Activated T-helper 2 cell treated with anti-CD3 and anti-CD28 coated beads, Interferon-gamma antibody, Interleukin-2, Interleukin-4, amounts not matched to agents 10 μg/mL and 5 μg/mL and 100 μg/mL, durations not matched to agents 14 hours and 24 hours and 36 hours (primary cell): ENCODE measurements around the gene HEXB. TPM values are rescaled to one million over a fixed set of nuclear protein-coding genes. Genes with fewer than 3 reads are reported as not detected.
"Not testable (repeated sequence)": the region's sequence is repeated elsewhere in the genome, so short reads cannot be mapped to it uniquely, and the experiment has no call there.

Experiments
- DNase-seq: peaks from one replicate; pipeline ENCODE4 v3.0.0; 2021; ENCODE audit warnings: low spot score
- H3K27ac Mint-ChIP-seq: one replicate; pipeline ENCODE4 v1.8.0; 2021; ENCODE audit warnings: mixed read lengths
- H3K27me3 Mint-ChIP-seq: one replicate; pipeline ENCODE4 v1.8.0; 2021; ENCODE audit warnings: low read depth, mixed read lengths
- H3K36me3 Mint-ChIP-seq: one replicate; pipeline ENCODE4 v1.8.0; 2021; ENCODE audit warnings: low read depth, mixed read lengths
- H3K4me1 Mint-ChIP-seq: one replicate; pipeline ENCODE4 v1.8.0; 2021; ENCODE audit warnings: low read depth, mixed read lengths
- H3K4me3 Mint-ChIP-seq: one replicate; pipeline ENCODE4 v1.8.0; 2021; ENCODE audit warnings: low read depth, mild to moderate bottlenecking, moderate library complexity, mixed read lengths
- H3K9me3 Mint-ChIP-seq: one replicate; pipeline ENCODE4 v1.8.0; 2021; ENCODE audit warnings: mixed read lengths
- intact Hi-C: fragments of 100-400 bp; cut with micrococcal nuclease; formaldehyde crosslinking; loops from one replicate; pipeline ENCODE4 v1.15.1; 2023
- total RNA-seq: library from RNA; stranded (reverse); gene quantifications from 2 replicates; pipeline ENCODE4 v1.2.3, GENCODE V29; 2022

The HEXB gene
- total RNA-seq, 1 donor from 2014 or later, result 56.6 TPM

DNA sequence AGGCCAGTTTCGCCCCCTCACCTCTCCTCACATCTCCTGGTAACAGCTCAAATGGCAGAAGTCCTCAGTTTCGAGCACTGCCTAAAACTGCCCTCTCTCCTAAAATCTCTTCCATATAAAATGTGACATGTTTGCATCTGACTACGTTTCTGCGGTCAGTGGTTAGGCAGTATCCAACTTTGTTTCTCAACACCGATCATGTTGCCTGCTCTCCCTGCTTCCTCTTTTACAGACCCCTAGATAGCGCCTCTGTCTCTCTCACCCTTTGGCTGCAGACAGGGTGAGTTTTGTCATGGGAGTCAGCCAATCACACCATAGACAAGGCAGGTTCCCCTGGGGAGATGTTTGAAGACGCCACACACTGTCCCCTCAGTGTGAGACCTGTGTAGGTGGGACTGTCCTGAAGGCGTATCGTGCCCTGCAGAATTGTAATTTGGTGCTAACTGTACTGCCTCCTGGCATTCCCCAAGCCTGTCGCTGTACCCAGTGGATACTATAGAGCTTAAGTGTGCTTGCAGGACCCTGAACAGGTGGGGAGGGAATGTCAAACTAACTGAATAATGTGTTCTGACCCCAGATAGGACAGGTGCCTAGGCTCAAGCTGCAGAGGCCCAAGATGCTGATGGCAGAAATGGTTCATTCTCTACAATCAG, 1.1 kb downstream of the HEXB start:
- Mint-ChIP-seq H3K4me1 (peaks cover 17% of the 10 kb centered on the region), H3K27me3 (peaks cover 9% of the 10 kb centered on the region), H3K36me3 (peaks cover 30% of the 10 kb centered on the region), H3K27ac (peak overlapping the region; percentile 23), H3K9me3 (no peaks in the 10 kb centered on the region), H3K4me3 (peak overlapping the region; percentile 81)
- intact Hi-C loops, result loop anchor here (2.0 to 10.0 kb wide), 2 partner anchors 81 to 369 kb away; partner anchors contain the start of genes GCNT4, GFM2 and NSA2
- no peak for DNase-seq

DNA sequence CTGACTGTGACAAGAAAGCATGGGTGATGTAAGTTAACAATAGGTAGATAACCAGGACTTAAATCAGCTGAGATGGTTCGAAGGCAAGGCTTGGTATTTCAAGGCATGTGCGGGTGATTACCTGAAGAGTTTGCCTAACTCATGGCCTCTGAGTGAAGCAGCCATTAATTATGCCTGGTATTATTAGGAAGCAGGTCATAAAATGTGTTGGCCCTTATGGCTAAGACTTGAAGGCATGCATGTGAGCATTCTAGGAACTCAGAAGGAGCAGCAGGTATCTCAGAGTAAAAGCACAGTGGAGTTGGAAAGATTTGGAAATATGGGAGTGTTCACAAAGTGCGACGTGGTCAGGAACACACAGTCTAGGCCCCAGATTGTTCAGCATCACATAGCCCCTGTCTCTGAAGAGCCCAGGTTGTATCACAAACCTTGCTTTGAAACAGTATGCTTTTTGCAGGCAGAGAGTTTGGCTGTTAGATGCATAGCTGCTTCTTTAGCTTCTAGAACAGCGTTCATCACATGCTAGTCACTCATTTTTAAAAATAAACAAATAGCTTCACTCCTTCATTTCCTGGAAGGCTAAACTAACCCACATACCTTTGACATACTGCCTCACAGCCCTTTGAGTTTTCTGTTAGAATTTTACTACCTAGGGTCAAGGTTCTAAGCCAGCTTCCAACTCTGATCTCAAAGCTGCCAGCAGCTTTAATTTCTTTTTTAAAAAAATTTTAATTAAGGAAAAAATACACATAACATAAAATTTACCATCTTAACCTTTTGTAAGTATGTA, 2.1 kb downstream of the HEXB start:
- no peak overlapping the region for H3K27ac Mint-ChIP-seq
- peaks cover 30% of the 10 kb centered on the region for H3K36me3 Mint-ChIP-seq
- no peak overlapping the region for H3K4me3 Mint-ChIP-seq
- peaks cover 17% of the 10 kb centered on the region for H3K4me1 Mint-ChIP-seq
- H3K27me3 Mint-ChIP-seq, result peaks cover 9% of the 10 kb centered on the region
- no peaks in the 10 kb centered on the region for H3K9me3 Mint-ChIP-seq
- intact Hi-C loops, result loop anchor here (10.0 kb wide), 1 partner anchor 368 kb away; the partner anchor contains the start of gene GCNT4
- DNase-seq, result no peak

- Mint-ChIP-seq H3K27me3 (no peaks in the 10 kb centered on the region), H3K36me3 (peaks cover 47% of the 10 kb centered on the region), H3K4me3 (no peak overlapping the region), H3K9me3 (no peaks in the 10 kb centered on the region), H3K27ac (no peak overlapping the region), H3K4me1 (no peaks in the 10 kb centered on the region)
- no peak for DNase-seq
- intact Hi-C loops, result no loop called here
Measured at GRCh38 chr5:74693191-74693590, 8.2 kb downstream of the HEXB start.

DNA sequence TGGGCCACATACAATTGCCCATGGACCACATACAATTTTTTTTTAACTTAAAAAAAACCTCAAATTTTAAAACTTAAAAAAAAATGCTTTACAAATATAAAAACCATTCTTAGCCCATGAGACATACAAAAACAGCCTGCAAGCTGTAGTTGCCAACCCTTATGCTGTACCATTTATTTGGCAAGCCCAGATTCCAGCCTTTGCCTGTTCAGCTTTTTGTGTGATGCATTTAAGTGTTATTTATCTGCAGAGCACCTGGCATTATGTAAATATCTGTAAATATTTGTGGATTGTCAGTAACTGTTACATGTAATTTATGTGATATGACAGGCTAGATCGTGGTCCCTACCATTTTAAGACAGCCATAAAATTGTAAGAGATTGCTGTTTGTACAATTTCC, 32.6 kb downstream of the HEXB start:
- Mint-ChIP-seq H3K9me3 (no peaks in the 10 kb centered on the region), H3K27ac (no peak overlapping the region), H3K4me3 (no peak overlapping the region), H3K4me1 (no peaks in the 10 kb centered on the region), H3K27me3 (no peaks in the 10 kb centered on the region), H3K36me3 (peaks cover 55% of the 10 kb centered on the region)
- DNase-seq, result no peak
- intact Hi-C loops, result no loop called here

DNA sequence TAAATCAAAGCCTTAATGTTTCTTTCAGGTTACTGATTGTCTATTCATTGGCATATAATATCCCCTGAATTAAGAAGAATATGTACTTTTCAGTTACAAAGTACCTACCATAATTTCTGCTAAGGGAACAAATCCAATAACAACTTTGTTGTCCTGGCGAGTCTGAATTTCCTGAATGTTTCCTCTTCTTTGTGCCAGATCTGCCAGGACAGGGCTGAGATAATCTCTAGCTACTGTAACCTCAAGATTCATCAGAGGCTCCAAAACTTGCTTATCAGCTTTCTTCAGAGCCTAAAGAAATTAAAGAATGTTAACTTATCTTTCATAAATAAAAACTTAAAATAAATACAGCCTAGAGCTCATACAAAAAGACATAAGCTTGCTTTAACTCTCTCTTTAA, 37.2 kb downstream of the HEXB start:
- Mint-ChIP-seq H3K27me3 (no peaks in the 10 kb centered on the region), H3K36me3 (peaks cover 60% of the 10 kb centered on the region), H3K4me3 (no peak overlapping the region), H3K27ac (no peak overlapping the region), H3K9me3 (no peaks in the 10 kb centered on the region), H3K4me1 (no peaks in the 10 kb centered on the region)
- no peak for DNase-seq
- intact Hi-C loops, result no loop called here

DNA sequence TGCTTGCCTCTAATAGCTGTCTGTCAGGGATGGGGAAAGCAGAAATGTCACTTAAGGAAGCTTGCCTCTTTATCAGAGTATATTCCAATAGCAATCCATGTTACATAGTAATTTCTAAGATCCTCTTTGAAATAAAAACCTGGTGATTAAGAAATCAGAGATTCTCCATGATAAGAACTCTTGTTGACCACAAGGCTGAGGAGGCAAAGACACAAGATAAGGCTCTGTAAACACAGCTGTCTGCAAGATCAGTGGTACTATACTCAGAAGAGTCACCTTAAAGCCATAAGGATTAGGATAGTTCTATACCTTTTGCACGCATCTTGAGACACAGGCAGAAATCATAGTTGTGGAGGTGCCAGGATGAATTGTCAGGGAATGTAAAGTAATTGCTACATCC, 40.3 kb downstream of the HEXB start:
- DNase-seq, result no peak
- Mint-ChIP-seq H3K27ac (no peak overlapping the region), H3K27me3 (no peaks in the 10 kb centered on the region), H3K4me1 (no peaks in the 10 kb centered on the region), H3K36me3 (peaks cover 64% of the 10 kb centered on the region), H3K9me3 (no peaks in the 10 kb centered on the region), H3K4me3 (no peak overlapping the region)
- intact Hi-C loops, result no loop called here

DNA sequence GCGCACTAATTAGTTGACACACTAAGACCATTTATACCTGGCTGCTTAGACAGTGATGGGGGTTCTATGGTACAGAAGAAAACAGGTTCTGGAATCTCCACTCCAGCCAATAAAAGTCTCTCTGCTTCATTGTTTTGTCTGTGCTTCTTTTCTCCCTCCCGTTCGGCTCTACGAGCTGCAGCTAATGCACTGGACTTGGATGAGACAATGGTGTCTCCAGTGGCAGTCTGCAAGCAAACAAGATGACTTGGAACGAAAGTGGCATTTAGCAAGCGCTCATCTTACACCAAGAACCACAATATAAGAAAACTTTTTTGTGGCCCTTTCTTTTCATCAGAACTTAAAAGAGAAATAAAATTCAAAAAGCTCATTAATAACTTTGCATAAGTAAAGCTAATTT, 51.7 kb downstream of the HEXB start:
- H3K36me3 Mint-ChIP-seq, result peaks cover 48% of the 10 kb centered on the region
- no peaks in the 10 kb centered on the region for H3K27me3 Mint-ChIP-seq
- intact Hi-C loops, result no loop called here

GRCh38 chr5:74738406-74738805, 53.4 kb downstream of the HEXB start:
- Mint-ChIP-seq H3K9me3 (no peaks in the 10 kb centered on the region), H3K27ac (no peak overlapping the region), H3K4me3 (no peak overlapping the region), H3K4me1 (no peaks in the 10 kb centered on the region), H3K36me3 (peaks cover 45% of the 10 kb centered on the region), H3K27me3 (no peaks in the 10 kb centered on the region)
- DNase-seq, result no peak
- intact Hi-C loops, result no loop called here

More for the DNA sequence above, 51.7 kb downstream of the HEXB start:
- no peaks in the 10 kb centered on the region for H3K4me1 Mint-ChIP-seq
- DNase-seq, result no peak
- no peak overlapping the region for H3K4me3 Mint-ChIP-seq
- no peaks in the 10 kb centered on the region for H3K9me3 Mint-ChIP-seq
- no peak overlapping the region for H3K27ac Mint-ChIP-seq

- H3K4me1 Mint-ChIP-seq, H3K9me3 Mint-ChIP-seq, H3K4me3 Mint-ChIP-seq: not testable (repeated sequence)
Measured at GRCh38 chr5:74748742-74749141, 63.7 kb downstream of the HEXB start.

GRCh38 chr5:74761241-74761640, 76.2 kb downstream of the HEXB start:
- Mint-ChIP-seq H3K4me1 (peaks cover 31% of the 10 kb centered on the region), H3K36me3 (peaks cover 43% of the 10 kb centered on the region), H3K4me3 (no peak overlapping the region), H3K9me3 (peaks cover 5% of the 10 kb centered on the region), H3K27ac (no peak overlapping the region), H3K27me3 (no peaks in the 10 kb centered on the region)
- DNase-seq, result no peak
- intact Hi-C loops, result loop anchor here (10.0 kb wide), 4 partner anchors 186 to 954 kb away; partner anchors contain the start of genes CERT1, POC5 and POLK

More at GRCh38 chr5:74748742-74749141, 63.7 kb downstream of the HEXB start:
- H3K27ac Mint-ChIP-seq, DNase-seq, intact Hi-C loops, H3K27me3 Mint-ChIP-seq: not testable (repeated sequence)
- peaks cover 61% of the 10 kb centered on the region for H3K36me3 Mint-ChIP-seq

GRCh38 chr5:74762599-74762998, 77.6 kb downstream of the HEXB start:
- H3K36me3 Mint-ChIP-seq, result peaks cover 35% of the 10 kb centered on the region
- H3K27ac Mint-ChIP-seq, result peak overlapping the region; percentile 33
- intact Hi-C loops, result loop anchor here (10.0 kb wide), 4 partner anchors 188 to 952 kb away; partner anchors contain the start of genes CERT1, POC5 and POLK
- H3K4me1 Mint-ChIP-seq, result peaks cover 31% of the 10 kb centered on the region
- no peaks in the 10 kb centered on the region for H3K9me3 Mint-ChIP-seq
- H3K27me3 Mint-ChIP-seq, result no peaks in the 10 kb centered on the region
- no peak for DNase-seq
- no peak overlapping the region for H3K4me3 Mint-ChIP-seq

- Mint-ChIP-seq H3K27me3 (no peaks in the 10 kb centered on the region), H3K27ac (no peak overlapping the region), H3K4me3 (no peak overlapping the region), H3K4me1 (peaks cover 37% of the 10 kb centered on the region), H3K36me3 (peaks cover 29% of the 10 kb centered on the region), H3K9me3 (no peaks in the 10 kb centered on the region)
- DNase-seq, result no peak
- intact Hi-C loops, result loop anchor here (10.0 kb wide), 4 partner anchors 189 to 951 kb away; partner anchors contain the start of genes CERT1, POC5 and POLK
Measured at GRCh38 chr5:74763504-74763903, 78.5 kb downstream of the HEXB start.

- Mint-ChIP-seq H3K4me3 (peak overlapping the region; percentile 76), H3K36me3 (peaks cover 32% of the 10 kb centered on the region), H3K27ac (peak overlapping the region; percentile 65), H3K27me3 (no peaks in the 10 kb centered on the region), H3K4me1 (peaks cover 38% of the 10 kb centered on the region), H3K9me3 (no peaks in the 10 kb centered on the region)
- intact Hi-C loops, result loop anchor here (5.0 to 10.0 kb wide), 7 partner anchors 172 to 950 kb away; partner anchors contain the start of genes ANKRD31, CERT1, GCNT4 and POC5
- DNase-seq, result no peak
Measured at GRCh38 chr5:74765201-74765600, 80.2 kb downstream of the HEXB start.
